Sigmoid colon (tissue), 3 donors: Measurements from ENCODE around the gene COPS3.

Source experiments
- CTCF ChIP-seq, 4 experiments: fragments of 450-650 bp in 3 of 4; fragments of 200-600 bp in 1 of 4; IDR thresholded peaks; one replicate each; pipeline ENCODE4 v1.5.1; 2016 to 2019; ENCODE audit warnings: antibody characterized with exemption in 4 of 4, mild to moderate bottlenecking in 3 of 4, moderate library complexity in 2 of 4
- POLR2A ChIP-seq, 2 donors: fragments of 450-650 bp; IDR thresholded peaks; one replicate each; pipeline ENCODE4 v1.6.1; 2016; ENCODE audit warnings: antibody characterized with exemption in 2 of 2, mild to moderate bottlenecking in 2 of 2, moderate library complexity in 2 of 2

DNA sequence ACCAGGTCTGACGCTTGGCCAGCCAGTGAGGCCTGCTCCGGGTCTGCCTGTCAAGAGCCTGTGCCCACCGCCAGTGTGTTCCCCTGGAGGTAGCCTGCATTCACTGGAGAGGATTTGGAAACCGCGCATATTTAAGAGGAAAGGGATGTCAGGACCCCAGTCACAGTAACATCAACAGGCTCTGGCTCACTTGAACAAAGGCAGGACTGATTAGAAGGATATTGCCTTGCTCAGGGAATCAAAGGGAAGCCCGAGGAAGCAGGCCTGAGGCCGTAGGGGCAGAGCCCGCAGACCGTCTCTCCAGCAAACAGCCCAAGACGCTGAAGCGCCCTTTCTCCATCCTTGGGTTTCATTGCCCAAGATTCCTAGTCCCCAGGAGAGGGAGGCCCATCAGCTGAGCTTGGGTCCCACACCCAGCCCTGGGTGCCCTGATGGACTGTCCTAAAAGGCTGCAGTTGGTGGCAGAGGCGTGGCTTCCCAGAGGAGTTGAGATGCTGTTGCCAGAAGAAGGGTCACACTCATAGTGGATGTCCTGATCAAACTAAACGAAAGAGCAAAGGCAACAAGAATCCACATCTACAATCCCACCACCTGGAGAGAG, 45.3 kb upstream of the COPS3 start:
- TF ChIP-seq POLR2A (IDR thresholded peaks at IDR 0.05): no peak
- TF ChIP-seq CTCF (IDR thresholded peaks at IDR 0.05): no peak
